Measurements from ENCODE around the gene RNASEH2C. TPM values are rescaled to one million over a fixed set of nuclear protein-coding genes. Genes with fewer than 3 reads are reported as not detected.

The RNASEH2C gene
- total and polyA plus RNA-seq, 10 of the 15 experiments (the other 5 are each of a cell fraction or from before 2014, with no cell fraction given): 5.0 to 160 (median 47.1) TPM

DNA sequence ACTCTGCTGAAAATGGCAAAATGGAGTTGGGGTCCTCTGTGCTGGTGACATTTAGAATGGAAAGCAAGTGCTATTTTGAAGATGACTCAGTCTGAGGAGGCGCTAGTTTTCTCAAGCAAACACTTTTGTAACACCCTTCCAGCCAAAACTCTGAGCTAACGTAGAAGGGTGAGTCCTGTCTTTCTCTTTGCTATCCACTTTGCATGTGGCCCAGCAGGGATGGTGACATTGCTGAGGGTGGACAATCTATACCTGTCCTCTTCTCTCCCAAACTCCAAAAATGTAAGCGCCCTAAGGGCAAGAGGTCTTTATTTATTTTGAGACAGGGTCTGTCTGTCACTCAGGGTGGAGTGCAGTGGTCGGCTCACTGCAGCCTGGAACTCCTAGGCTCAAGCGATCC is 12.1 kb downstream of the RNASEH2C start:
- in situ Hi-C loops (cut with MboI) (no loop called here), intact Hi-C loops (cut with micrococcal nuclease; ENCODE audit: unreplicated experiment) (loop anchor here (5.0 kb wide), 1 partner anchor 81 kb away; no protein-coding TSS in a partner anchor)
- no TSS peak for BruUV-seq (replicated peaks)
- ChIA-PET POLR2A (interaction anchor here (0.7 kb wide), 1 partner anchor 122 kb away, joined by 3 read pairs; no protein-coding TSS in a partner anchor), SMC1A (ENCODE audit: uncharacterized antibody, unreplicated experiment) (interaction anchor here (1.0 to 1.1 kb wide), 3 partner anchors 12 to 109 kb away, joined by 3 to 4 read pairs (median 3); partner anchors contain the start of gene RNASEH2C), RAD21 (ENCODE audit: unreplicated experiment) (interaction anchor here (1.0 kb wide), 1 partner anchor 83 kb away, joined by 3 read pairs; no protein-coding TSS in a partner anchor), CTCF (interaction anchor here (1.0 to 1.6 kb wide), 4 partner anchors 71 to 426 kb away, joined by 3 to 5 read pairs (median 4); no protein-coding TSS in a partner anchor)
- Histone ChIP-seq H3K79me2 (ENCODE audit: control insufficient read depth, insufficient read depth, low read length) (peaks cover 9% of the 10 kb centered on the region), H4K20me1 (ENCODE audit: control insufficient read depth, insufficient read depth) (no peaks in the 10 kb centered on the region), H3K4me3 (no peak overlapping the region), H3K27ac (ENCODE audit: control insufficient read depth, insufficient read depth) (no peak overlapping the region), H3K9ac (ENCODE audit: control insufficient read depth, insufficient read depth, low read length) (no peak overlapping the region), H3K4me1 (ENCODE audit: control insufficient read depth, insufficient read depth, low read length) (peaks cover 12% of the 10 kb centered on the region), H3K9me3 (replicated peaks; ENCODE audit: control insufficient read depth, insufficient read depth, low read length) (no peaks in the 10 kb centered on the region), H2AFZ (ENCODE audit: control insufficient read depth, low read depth, low read length) (no peak overlapping the region), H3K27me3 (replicated peaks in 1 of 2; ENCODE audit: control insufficient read depth in 2 of 2, insufficient read depth in 2 of 2, low read length in 1 of 2) (no peaks in the 10 kb centered on the region), H3K4me2 (ENCODE audit: control insufficient read depth, insufficient read depth) (no peak overlapping the region), H3K36me3 (ENCODE audit: control insufficient read depth in 2 of 2, insufficient read depth in 2 of 2, low read length in 1 of 2) (0 out of 4 replicates have a peak, but pooled peaks cover 0 to under 1% of the 10 kb centered on the region in 2 experiments)
- no peak for FAIRE-seq
- no peak for DNase-seq (ENCODE audit: low read depth, low spot score)
- ATAC-seq: no peak
- WGBS (ENCODE audit: insufficient coverage, insufficient replicate concordance, low lambda C conversion rate, missing lambda C conversion rate): 59% methylated on average over 5 of the region's 5 CpGs
- TF ChIP-seq ZNF384 (IDR thresholded peaks at IDR 0.05; ENCODE audit: borderline replicate concordance, low read depth, low read length) (no peak), SPI1 (IDR thresholded peaks at IDR 0.05; ENCODE audit: borderline replicate concordance, insufficient read depth, low read depth, low read length) (no peak), MXI1 (IDR thresholded peaks at IDR 0.05; ENCODE audit: low read depth, low read length) (no peak), EP300 (IDR thresholded peaks at IDR 0.05; ENCODE audit: borderline replicate concordance in 1 of 2, control insufficient read depth in 1 of 2, low read depth in 2 of 2, low read length in 2 of 2) (no peak), SIN3A (IDR thresholded peaks at IDR 0.05; ENCODE audit: low read depth, low read length) (no peak), KAT2A (conservative IDR thresholded peaks at IDR 0.05; ENCODE audit: control insufficient read depth, low read depth, low read length) (no peak), NFXL1 (IDR thresholded peaks at IDR 0.05; ENCODE audit: borderline replicate concordance) (no peak), HDAC2 (IDR thresholded peaks at IDR 0.05) (no peak), SRF (IDR thresholded peaks at IDR 0.05; ENCODE audit: low read depth in 2 of 2, low read length in 2 of 2) (no peak), IRF4 (IDR thresholded peaks at IDR 0.05; ENCODE audit: low read depth, low read length) (no peak), MYC (IDR thresholded peaks at IDR 0.05; ENCODE audit: insufficient read depth, insufficient read length, insufficient replicate concordance, low read length, severe bottlenecking) (no peak), POU2F2 (IDR thresholded peaks at IDR 0.05; ENCODE audit: borderline replicate concordance, low read depth, low read length) (no peak), ATF7 (IDR thresholded peaks at IDR 0.05; ENCODE audit: low read depth) (no peak), NRF1 (conservative IDR thresholded peaks at IDR 0.05; ENCODE audit: low read depth, low read length) (no peak)
- TF ChIP-seq, protein P1, sequence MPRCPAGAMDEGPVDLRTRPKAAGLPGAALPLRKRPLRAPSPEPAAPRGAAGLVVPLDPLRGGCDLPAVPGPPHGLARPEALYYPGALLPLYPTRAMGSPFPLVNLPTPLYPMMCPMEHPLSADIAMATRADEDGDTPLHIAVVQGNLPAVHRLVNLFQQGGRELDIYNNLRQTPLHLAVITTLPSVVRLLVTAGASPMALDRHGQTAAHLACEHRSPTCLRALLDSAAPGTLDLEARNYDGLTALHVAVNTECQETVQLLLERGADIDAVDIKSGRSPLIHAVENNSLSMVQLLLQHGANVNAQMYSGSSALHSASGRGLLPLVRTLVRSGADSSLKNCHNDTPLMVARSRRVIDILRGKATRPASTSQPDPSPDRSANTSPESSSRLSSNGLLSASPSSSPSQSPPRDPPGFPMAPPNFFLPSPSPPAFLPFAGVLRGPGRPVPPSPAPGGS (IDR thresholded peaks at IDR 0.05; ENCODE audit: borderline replicate concordance, insufficient read depth, low read depth, low read length, poor library complexity, severe bottlenecking): no peak
- TF ChIP-seq, protein P2, sequence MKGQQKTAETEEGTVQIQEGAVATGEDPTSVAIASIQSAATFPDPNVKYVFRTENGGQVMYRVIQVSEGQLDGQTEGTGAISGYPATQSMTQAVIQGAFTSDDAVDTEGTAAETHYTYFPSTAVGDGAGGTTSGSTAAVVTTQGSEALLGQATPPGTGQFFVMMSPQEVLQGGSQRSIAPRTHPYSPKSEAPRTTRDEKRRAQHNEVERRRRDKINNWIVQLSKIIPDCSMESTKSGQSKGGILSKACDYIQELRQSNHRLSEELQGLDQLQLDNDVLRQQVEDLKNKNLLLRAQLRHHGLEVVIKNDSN (IDR thresholded peaks at IDR 0.05; ENCODE audit: borderline replicate concordance, extremely low read length, insufficient read depth, low read depth, low read length): no peak
- TF ChIP-seq, protein P3, sequence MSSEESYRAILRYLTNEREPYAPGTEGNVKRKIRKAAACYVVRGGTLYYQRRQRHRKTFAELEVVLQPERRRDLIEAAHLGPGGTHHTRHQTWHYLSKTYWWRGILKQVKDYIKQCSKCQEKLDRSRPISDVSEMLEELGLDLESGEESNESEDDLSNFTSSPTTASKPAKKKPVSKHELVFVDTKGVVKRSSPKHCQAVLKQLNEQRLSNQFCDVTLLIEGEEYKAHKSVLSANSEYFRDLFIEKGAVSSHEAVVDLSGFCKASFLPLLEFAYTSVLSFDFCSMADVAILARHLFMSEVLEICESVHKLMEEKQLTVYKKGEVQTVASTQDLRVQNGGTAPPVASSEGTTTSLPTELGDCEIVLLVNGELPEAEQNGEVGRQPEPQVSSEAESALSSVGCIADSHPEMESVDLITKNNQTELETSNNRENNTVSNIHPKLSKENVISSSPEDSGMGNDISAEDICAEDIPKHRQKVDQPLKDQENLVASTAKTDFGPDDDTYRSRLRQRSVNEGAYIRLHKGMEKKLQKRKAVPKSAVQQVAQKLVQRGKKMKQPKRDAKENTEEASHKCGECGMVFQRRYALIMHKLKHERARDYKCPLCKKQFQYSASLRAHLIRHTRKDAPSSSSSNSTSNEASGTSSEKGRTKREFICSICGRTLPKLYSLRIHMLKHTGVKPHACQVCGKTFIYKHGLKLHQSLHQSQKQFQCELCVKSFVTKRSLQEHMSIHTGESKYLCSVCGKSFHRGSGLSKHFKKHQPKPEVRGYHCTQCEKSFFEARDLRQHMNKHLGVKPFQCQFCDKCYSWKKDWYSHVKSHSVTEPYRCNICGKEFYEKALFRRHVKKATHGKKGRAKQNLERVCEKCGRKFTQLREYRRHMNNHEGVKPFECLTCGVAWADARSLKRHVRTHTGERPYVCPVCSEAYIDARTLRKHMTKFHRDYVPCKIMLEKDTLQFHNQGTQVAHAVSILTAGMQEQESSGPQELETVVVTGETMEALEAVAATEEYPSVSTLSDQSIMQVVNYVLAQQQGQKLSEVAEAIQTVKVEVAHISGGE (CRISPR knock-in tag; IDR thresholded peaks at IDR 0.05): no peak

Data from GM12878 (cell line).